Breast epithelium (tissue), 4 donors: ENCODE measurements around the gene DIO1. TPM values are rescaled to one million over a fixed set of nuclear protein-coding genes. Genes with fewer than 3 reads are reported as not detected.

Source experiments
- DNase-seq, 2 donors: peaks; one replicate each; pipeline ENCODE4 v3.0.0-alpha.2; 2019; ENCODE audit warnings: low spot score in 2 of 2
- H3K27ac ChIP-seq, 2 donors: fragments of 200-600 bp; sonication (generic) in 1 of 2; one replicate each; pipeline ENCODE4 v1.5.1; 2016 to 2019; ENCODE audit warnings: mild to moderate bottlenecking in 1 of 2
- H3K27me3 ChIP-seq, 2 donors: fragments of 200-600 bp; sonication (generic) in 1 of 2; one replicate each; pipeline versions ENCODE4 v1.5.1 to v1.6.0; 2017 to 2019; ENCODE audit warnings: control low read depth in 1 of 2, mild to moderate bottlenecking in 1 of 2
- H3K36me3 ChIP-seq: fragments of 200-600 bp; one replicate; pipeline ENCODE4 v1.5.1; 2019
- H3K4me1 ChIP-seq, 2 donors: fragments of 200-600 bp; sonication (generic); one replicate each; pipeline ENCODE4 v1.5.1; 2016 to 2019; ENCODE audit warnings: control low read depth in 1 of 2
- H3K4me3 ChIP-seq, 3 donors: fragments of 200-600 bp; sonication (generic); 1 replicate in 2 of 3; 2 replicates in 1 of 3; pipeline ENCODE4 v1.5.1; 2016 to 2019; ENCODE audit warnings: mild to moderate bottlenecking in 3 of 3, moderate library complexity in 2 of 3
- H3K9me3 ChIP-seq, 2 donors: fragments of 200-600 bp; sonication (generic) in 1 of 2; one replicate each; pipeline ENCODE4 v1.5.1; 2016 to 2019; ENCODE audit warnings: control low read depth in 1 of 2
- CTCF ChIP-seq, 3 donors: fragments of 450-650 bp; IDR thresholded peaks; one replicate each; pipeline ENCODE4 v1.5.1; 2016 to 2017; ENCODE audit warnings: antibody characterized with exemption in 3 of 3, mild to moderate bottlenecking in 3 of 3, moderate library complexity in 3 of 3
- POLR2A ChIP-seq: fragments of 450-650 bp; IDR thresholded peaks from one replicate; pipeline ENCODE4 v1.6.1; 2016; ENCODE audit warnings: antibody characterized with exemption, mild to moderate bottlenecking, moderate library complexity
- POLR2AphosphoS5 ChIP-seq, 3 donors: sonication (generic); formaldehyde crosslinking; IDR thresholded peaks; one replicate each; pipeline ENCODE4 v1.6.1; 2017; ENCODE audit warnings: antibody characterized with exemption in 3 of 3
- intact Hi-C: fragments of 100-400 bp; cut with DNase I; formaldehyde crosslinking; loops from one replicate; pipeline ENCODE4 v1.15.1; 2023; ENCODE audit warnings: low total_unique reads
- total RNA-seq, 3 donors: library from RNA; depleted of rRNA; stranded (reverse); fragments of >200 nt; gene quantifications; one replicate each; pipeline ENCODE4 v1.1.0, GENCODE V29; 2016

DIO1 gene
- total RNA-seq, 3 donors from 2014 or later: 0.59 to 8.2 TPM; not detected in 1

- Histone ChIP-seq H3K27ac (no peak overlapping the region), H3K4me1 (no peaks in the 10 kb centered on the region), H3K4me3 (no peak overlapping the region), H3K9me3 (no peaks in the 10 kb centered on the region), H3K27me3 (no peaks in the 10 kb centered on the region), H3K36me3 (no peaks in the 10 kb centered on the region)
- intact Hi-C loops: no loop called here
- no peak for TF ChIP-seq POLR2A
- TF ChIP-seq POLR2AphosphoS5 (IDR thresholded peaks at IDR 0.05): no peak
- no peak for TF ChIP-seq CTCF (IDR thresholded peaks at IDR 0.05)
- DNase-seq: no peak
Observed at GRCh38 chr1:53951697-53952096, 57.7 kb downstream of the DIO1 start.

- no peak for TF ChIP-seq CTCF (IDR thresholded peaks at IDR 0.05)
- TF ChIP-seq POLR2AphosphoS5 (IDR thresholded peaks at IDR 0.05): no peak
- TF ChIP-seq POLR2A: no peak
- no peak overlapping the region for H3K27ac ChIP-seq
- no peaks in the 10 kb centered on the region for H3K27me3 ChIP-seq
- no peaks in the 10 kb centered on the region for H3K36me3 ChIP-seq
- DNase-seq: no peak
- H3K4me1 ChIP-seq: peaks cover 0 to 7% of the 10 kb centered on the region in 2 donors
- intact Hi-C loops: no loop called here
- H3K9me3 ChIP-seq: no peaks in the 10 kb centered on the region
- H3K4me3 ChIP-seq: no peak overlapping the region
Observed at GRCh38 chr1:53954128-53954527, 60.1 kb downstream of the DIO1 start.

GRCh38 chr1:53956308-53957168, 62.6 kb downstream of the DIO1 start:
- intact Hi-C loops: no loop called here
- Histone ChIP-seq H3K27ac (peak overlapping the region; percentile 64 to 74), H3K36me3 (no peaks in the 10 kb centered on the region), H3K9me3 (no peaks in the 10 kb centered on the region), H3K4me3 (no peak overlapping the region), H3K4me1 (peaks cover 0 to 7% of the 10 kb centered on the region in 2 donors), H3K27me3 (no peaks in the 10 kb centered on the region)
- DNase-seq: no peak
- no peak for TF ChIP-seq POLR2AphosphoS5 (IDR thresholded peaks at IDR 0.05)
- no peak for TF ChIP-seq CTCF (IDR thresholded peaks at IDR 0.05)
- TF ChIP-seq POLR2A: no peak

- intact Hi-C loops: no loop called here
- H3K4me1 ChIP-seq: peaks cover 0 to 7% of the 10 kb centered on the region in 2 donors
- peak overlapping the region; percentile 64 to 74 for H3K27ac ChIP-seq
- no peak overlapping the region for H3K4me3 ChIP-seq
- H3K9me3 ChIP-seq: no peaks in the 10 kb centered on the region
- peaks cover 1% of the 10 kb centered on the region for H3K36me3 ChIP-seq
- no peak for DNase-seq
- TF ChIP-seq POLR2A (no peak), POLR2AphosphoS5 (IDR thresholded peaks at IDR 0.05) (no peak), CTCF (IDR thresholded peaks at IDR 0.05) (no peak)
- H3K27me3 ChIP-seq: no peaks in the 10 kb centered on the region
Observed at GRCh38 chr1:53957194-53957818, 63.3 kb downstream of the DIO1 start.

GRCh38 chr1:53959664-53960250, 65.8 kb downstream of the DIO1 start:
- H3K9me3 ChIP-seq: no peaks in the 10 kb centered on the region
- intact Hi-C loops: no loop called here
- H3K27ac ChIP-seq: no peak overlapping the region
- no peak for TF ChIP-seq POLR2A
- peak in 2 of 3 donors; percentile 63 to 72 for TF ChIP-seq CTCF (IDR thresholded peaks at IDR 0.05)
- no peak for DNase-seq
- no peak overlapping the region for H3K4me3 ChIP-seq
- no peaks in the 10 kb centered on the region for H3K27me3 ChIP-seq
- peaks cover 3% of the 10 kb centered on the region for H3K36me3 ChIP-seq
- peaks cover 0 to 7% of the 10 kb centered on the region in 2 donors for H3K4me1 ChIP-seq
